ENCODE data around the gene VEGFA.

DNA sequence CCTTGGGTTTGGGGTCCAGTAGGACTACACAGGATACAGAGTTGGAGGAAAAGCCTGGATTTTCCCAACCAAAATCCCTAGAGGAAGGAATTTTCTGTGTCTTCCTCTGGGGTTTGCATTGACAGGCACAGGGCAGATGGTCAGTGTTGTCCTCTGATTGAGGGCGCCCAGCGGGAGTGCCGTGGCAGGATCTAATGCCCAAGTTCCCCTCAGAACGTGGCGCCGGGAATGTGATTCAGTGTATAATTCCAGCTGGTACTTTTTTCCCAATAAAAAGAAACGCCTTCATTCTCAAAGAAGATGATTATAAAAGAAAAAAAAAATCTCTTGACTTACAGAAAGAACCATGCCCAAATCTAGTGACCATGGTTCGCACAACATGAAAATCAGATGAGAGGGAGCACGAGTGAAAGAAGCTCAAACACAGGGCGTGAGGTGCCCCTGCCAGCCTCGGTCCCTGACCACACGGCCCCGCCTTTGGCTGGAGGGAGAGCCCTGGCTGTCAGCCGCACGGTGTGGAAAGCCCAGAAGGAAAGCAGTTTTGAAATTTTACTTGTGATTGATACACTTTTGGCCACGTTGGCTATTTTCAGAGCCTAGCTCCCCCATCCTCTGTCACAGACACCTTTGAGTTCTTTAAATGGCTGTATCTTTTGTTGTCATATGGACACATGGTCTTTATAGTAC is 31.6 kb downstream of the VEGFA start:
- no peak for TF ChIP-seq EZH2phosphoT487 (IDR thresholded peaks at IDR 0.05; ENCODE audit: low read depth)
- TF ChIP-seq, protein P1, sequence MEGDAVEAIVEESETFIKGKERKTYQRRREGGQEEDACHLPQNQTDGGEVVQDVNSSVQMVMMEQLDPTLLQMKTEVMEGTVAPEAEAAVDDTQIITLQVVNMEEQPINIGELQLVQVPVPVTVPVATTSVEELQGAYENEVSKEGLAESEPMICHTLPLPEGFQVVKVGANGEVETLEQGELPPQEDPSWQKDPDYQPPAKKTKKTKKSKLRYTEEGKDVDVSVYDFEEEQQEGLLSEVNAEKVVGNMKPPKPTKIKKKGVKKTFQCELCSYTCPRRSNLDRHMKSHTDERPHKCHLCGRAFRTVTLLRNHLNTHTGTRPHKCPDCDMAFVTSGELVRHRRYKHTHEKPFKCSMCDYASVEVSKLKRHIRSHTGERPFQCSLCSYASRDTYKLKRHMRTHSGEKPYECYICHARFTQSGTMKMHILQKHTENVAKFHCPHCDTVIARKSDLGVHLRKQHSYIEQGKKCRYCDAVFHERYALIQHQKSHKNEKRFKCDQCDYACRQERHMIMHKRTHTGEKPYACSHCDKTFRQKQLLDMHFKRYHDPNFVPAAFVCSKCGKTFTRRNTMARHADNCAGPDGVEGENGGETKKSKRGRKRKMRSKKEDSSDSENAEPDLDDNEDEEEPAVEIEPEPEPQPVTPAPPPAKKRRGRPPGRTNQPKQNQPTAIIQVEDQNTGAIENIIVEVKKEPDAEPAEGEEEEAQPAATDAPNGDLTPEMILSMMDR (IDR thresholded peaks at IDR 0.05; ENCODE audit: low read depth, low read length): no peak

Measured in OCI-LY3 (cell line).